HG03521 (cell line): ENCODE results near the gene CDC34.

Source experiments
- ATAC-seq: cut with Tn5 transposase; IDR thresholded peaks from one replicate; pipeline ENCODE4 v1.9.1; 2021; ENCODE audit warnings: mild to moderate bottlenecking, moderate library complexity; ENCODE audit not compliant: unreplicated experiment

CDC34 gene

DNA sequence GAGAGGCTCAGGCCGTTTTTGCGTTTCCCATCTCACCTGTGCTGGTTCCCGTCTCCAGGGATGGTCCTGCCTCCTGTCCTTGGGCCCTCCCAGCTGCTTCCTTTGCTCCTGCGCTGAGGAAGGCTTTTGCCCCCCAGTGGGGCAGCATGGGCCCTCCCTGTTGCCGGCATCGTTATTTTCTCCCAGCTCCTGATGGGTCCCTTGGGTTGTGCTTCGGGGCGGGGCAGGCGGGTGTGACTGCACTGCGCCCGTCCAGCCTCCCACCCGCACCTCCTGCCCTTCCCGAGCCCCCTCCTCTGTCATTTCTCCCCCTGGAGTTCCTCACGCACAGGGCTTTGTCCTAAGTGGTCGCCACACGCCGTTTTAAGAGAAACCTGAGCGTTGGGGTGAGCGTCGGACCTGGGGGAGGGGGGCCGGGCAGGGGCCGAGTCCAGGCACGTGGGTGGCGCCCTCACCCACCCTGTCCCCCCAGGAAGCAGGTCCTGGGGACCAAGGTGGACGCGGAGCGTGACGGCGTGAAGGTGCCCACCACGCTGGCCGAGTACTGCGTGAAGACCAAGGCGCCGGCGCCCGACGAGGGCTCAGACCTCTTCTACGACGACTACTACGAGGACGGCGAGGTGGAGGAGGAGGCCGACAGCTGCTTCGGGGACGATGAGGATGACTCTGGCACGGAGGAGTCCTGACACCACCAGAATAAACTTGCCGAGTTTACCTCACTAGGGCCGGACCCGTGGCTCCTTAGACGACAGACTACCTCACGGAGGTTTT is 9.5 kb downstream of the CDC34 start:
- no peak for ATAC-seq

GRCh38 chr19:541699-542098 is 10.1 kb downstream of the CDC34 start:
- no peak for ATAC-seq

- no peak for ATAC-seq
Measured at GRCh38 chr19:542173-542866, 10.8 kb downstream of the CDC34 start.

- no peak for ATAC-seq
Measured at GRCh38 chr19:543910-544608, 12.5 kb downstream of the CDC34 start, which contains the start of gene GZMM. TSS of gene GZMM (plus strand) at chr19:544053. CDS start at chr19:544072, 19 bp downstream.

DNA sequence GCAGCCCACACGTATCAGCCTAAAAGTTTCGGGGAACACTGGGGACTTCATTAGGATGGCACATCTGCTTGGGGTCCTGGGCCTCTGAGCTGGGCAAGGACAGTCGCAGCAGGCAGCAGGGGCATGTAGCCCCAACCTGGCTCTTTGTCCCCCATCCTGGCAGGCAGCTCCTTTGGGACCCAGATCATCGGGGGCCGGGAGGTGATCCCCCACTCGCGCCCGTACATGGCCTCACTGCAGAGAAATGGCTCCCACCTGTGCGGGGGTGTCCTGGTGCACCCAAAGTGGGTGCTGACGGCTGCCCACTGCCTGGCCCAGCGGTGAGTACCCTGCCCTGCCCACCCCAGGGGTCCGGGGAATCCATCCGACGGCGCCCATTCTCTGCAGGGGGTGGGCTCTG is 15.6 kb downstream of the CDC34 start:
- no peak for ATAC-seq

DNA sequence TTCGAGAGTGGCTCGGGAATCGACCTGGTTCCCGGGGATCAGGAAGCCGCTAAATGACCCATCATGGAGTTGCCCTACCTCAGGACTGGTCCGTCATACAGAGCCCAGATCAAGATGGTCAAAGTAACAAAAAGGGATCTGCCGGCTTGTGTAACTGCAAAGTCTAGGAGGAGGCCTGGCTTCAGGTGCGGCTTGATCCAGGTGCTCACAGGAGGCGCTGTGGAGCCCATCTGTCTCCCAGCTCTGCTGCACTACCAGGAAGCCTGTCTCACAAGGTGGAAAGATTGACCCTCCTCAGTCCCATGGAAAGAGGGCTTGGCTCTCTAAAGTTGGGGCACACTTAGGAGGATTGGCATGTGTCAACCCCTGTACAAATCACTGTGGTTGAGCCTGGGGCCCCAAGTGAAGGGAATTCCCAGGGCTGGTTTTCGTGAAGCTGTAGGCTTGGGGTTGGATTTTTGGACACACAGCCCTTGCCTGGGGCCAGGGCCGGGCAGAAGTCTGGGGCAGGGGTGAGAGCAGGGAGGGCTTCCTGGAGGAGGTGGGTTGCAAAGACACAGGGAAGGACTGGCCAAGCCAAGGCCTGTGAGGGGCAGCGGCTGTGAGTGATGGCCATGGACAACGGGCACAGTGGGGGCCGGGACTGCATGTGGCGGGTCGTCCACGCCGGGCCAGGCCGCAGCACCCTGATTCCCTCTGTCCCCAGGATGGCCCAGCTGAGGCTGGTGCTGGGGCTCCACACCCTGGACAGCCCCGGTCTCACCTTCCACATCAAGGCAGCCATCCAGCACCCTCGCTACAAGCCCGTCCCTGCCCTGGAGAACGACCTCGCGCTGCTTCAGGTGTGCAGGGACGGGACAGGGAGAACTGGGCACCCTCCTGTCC is 16.5 kb downstream of the CDC34 start:
- no peak for ATAC-seq

GRCh38 chr19:548886-549830 is 17.6 kb downstream of the CDC34 start:
- no peak for ATAC-seq

- ATAC-seq = no peak
Measured at GRCh38 chr19:554817-555216, 23.3 kb downstream of the CDC34 start.

- no peak for ATAC-seq
Measured at GRCh38 chr19:555474-555808, 23.9 kb downstream of the CDC34 start.

DNA sequence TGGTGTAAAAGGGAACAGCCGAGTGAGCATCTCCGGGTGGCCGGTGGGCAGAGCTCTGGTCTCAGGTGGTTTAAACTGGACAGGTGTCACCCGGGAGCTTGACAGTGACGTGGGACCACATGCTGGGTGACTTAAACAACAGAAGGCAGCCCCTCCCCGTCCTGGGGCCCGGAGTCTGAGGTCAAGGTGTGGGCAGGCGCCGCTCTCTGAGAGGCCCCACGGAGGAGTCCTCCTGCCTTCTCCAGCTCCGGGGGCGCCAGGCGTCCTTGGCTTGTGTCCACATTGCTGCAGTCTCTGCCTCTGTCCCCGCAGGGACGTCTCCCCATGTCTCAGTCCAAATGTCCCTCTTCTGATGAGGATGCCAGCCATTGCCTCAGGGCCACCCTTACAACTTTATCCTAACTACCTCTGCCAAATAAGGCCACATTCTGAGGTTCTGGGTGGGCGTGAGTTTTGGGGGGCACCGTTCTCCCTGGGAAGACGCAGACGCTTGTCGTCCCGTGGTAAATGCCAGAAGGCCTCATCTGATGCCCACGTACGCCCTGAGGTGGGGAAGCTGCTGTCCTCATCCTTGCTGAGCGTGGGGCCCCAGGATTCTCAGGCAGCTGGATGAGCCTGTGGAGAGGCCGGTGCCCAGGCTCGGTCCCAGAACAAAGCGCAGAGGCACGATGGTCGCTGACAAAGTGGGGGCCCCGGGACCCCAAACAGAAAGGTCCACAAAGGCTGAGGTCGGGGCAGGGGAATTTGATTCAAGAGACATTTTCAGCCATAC is 25.2 kb downstream of the CDC34 start:
- no peak for ATAC-seq

DNA sequence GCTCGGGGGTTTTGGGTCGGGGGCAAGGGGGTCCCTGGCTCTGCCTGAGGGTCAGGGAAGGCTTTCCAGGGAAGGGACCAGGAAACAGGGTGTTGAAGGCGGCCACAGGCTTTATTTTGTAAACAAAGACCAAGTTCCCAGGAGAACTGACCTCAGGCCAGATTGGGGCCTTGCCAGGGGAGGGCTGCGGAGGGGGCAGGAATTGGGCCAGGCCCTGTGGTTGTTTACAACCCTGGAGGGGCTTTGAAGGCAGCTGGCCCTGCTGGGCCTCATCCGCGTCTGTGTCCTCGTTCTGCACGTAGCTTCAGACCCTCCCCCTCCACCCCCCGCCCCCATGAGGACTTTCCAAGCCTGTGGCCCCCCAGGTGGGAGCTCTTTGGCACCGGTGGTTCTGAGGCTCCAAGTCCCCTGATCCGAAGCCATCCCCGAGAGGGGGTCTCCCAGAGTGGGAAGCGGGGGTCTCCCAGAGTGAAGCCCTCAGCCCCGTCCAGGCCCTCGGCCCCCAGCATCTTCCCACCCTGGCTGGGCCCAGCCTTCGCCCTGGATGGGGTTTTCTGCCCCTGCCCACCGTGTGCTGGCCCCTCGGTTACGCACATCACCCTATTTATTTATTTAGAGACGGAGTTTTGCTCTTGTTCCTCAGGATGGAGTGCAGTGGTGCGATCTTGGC is 27.3 kb downstream of the CDC34 start:
- ATAC-seq = no peak

- ATAC-seq = no peak
Measured at GRCh38 chr19:560121-560520, 28.6 kb downstream of the CDC34 start.

DNA sequence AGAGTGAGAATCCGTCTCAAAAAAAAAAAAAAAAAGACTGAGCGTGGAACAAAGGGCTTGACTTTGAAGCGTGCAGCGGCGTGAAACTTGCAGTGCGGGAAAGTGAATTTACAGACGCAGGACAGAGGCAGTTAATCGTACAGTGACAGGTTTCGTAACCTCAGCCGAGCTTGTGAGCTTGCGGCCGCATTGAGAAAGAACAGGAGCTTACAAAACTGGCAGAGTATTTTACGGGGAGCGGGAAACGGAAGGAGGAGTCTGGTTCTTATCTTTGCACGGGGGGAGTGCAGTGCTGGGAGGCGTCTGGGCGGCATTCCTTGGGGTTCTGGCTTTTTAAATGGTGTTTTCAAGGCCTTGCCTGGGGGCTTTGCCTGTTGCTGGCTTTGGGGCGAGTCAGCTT is 34.8 kb downstream of the CDC34 start:
- no peak for ATAC-seq

GRCh38 chr19:566844-567243 is 35.3 kb downstream of the CDC34 start:
- no peak for ATAC-seq

DNA sequence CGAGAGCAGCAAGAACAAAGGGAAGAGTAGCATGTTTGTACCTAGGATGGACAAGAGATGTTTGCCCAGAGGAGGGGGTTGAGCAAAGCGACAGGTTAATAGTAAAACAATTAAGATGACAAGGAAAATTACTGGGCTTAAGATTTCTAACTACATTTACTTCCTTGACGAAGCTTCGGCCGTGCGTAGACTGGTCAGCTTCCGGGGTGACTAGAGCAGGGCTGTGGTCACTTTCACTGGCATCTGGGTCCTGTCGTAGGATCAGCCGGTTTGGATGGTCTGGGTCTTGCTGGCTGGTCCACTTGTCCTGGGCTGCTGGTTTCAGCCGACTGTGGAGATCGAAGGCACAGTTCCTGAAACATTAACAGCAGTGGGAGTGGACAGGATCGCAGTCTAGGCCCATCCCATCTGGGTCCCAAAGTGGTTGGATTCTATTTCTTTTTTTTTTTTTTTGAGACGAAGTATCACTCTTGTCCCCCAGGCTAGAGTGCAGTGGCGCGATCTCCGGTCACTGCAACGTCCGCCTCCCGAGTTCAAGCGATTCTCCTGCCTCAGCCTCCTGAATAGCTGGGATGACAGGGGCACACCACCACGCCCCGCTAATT is 35.8 kb downstream of the CDC34 start:
- ATAC-seq = no peak

- no peak for ATAC-seq
Measured at GRCh38 chr19:570251-570686, 38.7 kb downstream of the CDC34 start.

DNA sequence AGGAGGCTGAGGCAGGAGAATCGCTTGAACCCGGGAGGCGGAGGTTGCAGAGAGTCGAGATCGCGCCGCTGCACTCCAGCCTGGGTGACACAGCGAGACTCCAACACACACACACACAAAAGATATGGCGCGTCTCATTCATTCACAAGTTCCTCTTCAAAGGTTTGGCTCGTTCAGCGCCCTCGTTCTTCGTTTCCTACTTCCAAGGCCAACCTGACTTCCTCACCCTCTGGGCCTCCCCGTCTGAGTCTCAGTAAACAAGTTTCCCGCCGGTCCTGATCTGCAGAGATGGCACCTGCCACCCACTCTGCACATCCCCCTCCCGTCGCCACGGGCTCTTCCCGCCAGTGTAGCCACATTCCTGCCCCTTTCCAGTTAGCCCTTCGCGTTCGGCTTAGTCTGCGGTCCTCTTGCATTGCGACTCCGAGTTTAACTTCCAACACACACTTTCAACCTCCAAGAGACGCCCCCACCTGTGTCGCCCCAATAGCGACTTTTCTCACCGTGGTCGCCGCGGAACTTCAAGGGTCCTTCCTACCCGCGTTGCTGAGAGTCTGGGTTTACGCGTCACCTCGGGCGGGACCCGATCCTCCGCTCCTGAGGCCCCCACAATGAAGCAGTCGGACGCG is 39.5 kb downstream of the CDC34 start:
- ATAC-seq = no peak

DNA sequence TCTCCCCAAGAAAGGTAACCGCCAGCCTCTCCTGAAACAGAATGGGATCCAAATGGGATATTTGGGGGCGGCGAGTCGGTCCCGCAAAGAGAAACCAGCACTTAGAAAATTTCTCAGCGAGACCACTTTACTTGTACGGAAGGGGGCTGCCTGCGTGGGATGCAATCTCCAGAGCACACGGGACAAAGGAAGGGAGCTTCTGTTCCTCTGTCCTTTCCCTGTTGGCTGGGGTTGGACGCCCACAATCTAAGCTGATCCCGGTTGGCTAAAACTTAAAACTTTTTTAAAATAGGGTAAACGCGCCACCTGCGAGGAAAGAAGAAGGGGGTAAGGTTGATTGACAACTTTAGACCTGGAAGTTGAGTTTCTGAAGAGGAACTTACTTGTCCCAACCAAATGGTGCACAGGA is 40.0 kb downstream of the CDC34 start:
- ATAC-seq = no peak
